Type B pancreatic cell (in vitro differentiated cells): ENCODE results near the gene PYHIN1. TPM values are rescaled to one million over a fixed set of nuclear protein-coding genes. Genes with fewer than 3 reads are reported as not detected.

Experiments used
- DNase-seq: peaks from one replicate; pipeline ENCODE4 v3.0.0; 2021; ENCODE audit warnings: mixed read lengths; ENCODE audit not compliant: unreplicated experiment; ENCODE audit errors: extremely low spot score
- H3K27ac Mint-ChIP-seq: 2 replicates; pipeline ENCODE4 v1.8.0; 2021; ENCODE audit warnings: mild to moderate bottlenecking, mixed read lengths
- H3K27me3 Mint-ChIP-seq: 2 replicates; pipeline ENCODE4 v1.8.0; 2021; ENCODE audit warnings: mixed read lengths
- H3K36me3 Mint-ChIP-seq: 2 replicates; pipeline ENCODE4 v1.8.0; 2021; ENCODE audit warnings: mixed read lengths
- H3K4me1 Mint-ChIP-seq: one replicate; pipeline ENCODE4 v1.8.0; 2021; ENCODE audit warnings: mixed read lengths; ENCODE audit not compliant: unreplicated experiment
- H3K4me3 Mint-ChIP-seq: 2 replicates; pipeline ENCODE4 v1.8.0; 2021; ENCODE audit warnings: mild to moderate bottlenecking, mixed read lengths
- H3K9me3 Mint-ChIP-seq: 2 replicates; pipeline ENCODE4 v1.8.0; 2021; ENCODE audit warnings: mixed read lengths
- long read RNA-seq: library from polyadenylated mRNA; unstranded; transcript quantifications from one replicate; pipeline ENCODE4 v2.0.0, GENCODE V29; 2020
- total RNA-seq: library from RNA; stranded (reverse); gene quantifications from 2 replicates; pipeline ENCODE4 v1.2.1, GENCODE V29; 2021; ENCODE audit warnings: low replicate concordance
- TF ChIP-seq, protein P1 (sequence below): fragments of 200-600 bp; sonication (generic); conservative IDR thresholded peaks from 2 replicates; pipeline ENCODE4 v1.5.0; 2021; ENCODE audit warnings: antibody characterized with exemption, mild to moderate bottlenecking

The PYHIN1 gene
- total RNA-seq = 1.0 and 2.9 TPM in 2 replicates
- long read RNA-seq, partial matches to known transcripts = 1 of 3 reads
- long read RNA-seq, other reads (novel, unspliced or antisense) = 1 of 3 reads

DNA sequence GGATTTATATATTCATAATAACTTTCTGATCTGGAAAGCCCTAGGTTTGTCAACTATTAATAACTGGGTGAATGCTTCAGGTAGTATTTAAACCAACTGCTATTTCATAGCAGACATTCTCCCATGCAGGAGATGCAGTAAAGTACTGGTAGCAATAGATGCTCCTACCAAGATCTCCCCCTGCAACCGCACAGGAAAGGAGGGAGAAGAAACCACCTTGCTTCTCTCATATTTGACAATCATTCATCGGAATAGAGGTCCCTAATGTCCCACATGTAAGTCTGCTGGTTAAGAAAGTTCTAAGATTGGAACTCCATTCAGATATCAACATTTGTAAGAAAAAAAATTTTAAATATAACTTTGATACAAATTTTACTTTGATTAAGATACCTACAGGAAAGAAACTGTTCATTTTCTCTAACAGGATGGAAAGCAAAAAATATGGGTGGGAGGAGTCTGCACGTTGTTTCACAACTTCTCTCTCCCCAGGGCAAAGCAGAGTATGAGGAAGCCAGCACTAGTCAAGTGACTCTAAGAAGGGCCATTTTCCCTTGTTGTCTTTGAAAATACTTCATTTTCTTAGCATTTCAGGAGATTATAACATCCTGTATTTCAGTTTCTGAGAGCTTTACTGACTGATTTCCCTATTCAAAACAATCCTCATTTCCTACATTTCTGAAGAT is at the start of gene PYHIN1:
PYHIN1 (plus strand) TSS at position 498 of the 683 bp plus-strand sequence. CDS start 5,359 bp downstream, outside the sequence.
- no peak for DNase-seq
- H3K36me3 Mint-ChIP-seq = no peaks in the 10 kb centered on the region
- H3K27ac Mint-ChIP-seq = peak within 1 kb of the TSS; percentile 82
- TF ChIP-seq, protein P1, sequence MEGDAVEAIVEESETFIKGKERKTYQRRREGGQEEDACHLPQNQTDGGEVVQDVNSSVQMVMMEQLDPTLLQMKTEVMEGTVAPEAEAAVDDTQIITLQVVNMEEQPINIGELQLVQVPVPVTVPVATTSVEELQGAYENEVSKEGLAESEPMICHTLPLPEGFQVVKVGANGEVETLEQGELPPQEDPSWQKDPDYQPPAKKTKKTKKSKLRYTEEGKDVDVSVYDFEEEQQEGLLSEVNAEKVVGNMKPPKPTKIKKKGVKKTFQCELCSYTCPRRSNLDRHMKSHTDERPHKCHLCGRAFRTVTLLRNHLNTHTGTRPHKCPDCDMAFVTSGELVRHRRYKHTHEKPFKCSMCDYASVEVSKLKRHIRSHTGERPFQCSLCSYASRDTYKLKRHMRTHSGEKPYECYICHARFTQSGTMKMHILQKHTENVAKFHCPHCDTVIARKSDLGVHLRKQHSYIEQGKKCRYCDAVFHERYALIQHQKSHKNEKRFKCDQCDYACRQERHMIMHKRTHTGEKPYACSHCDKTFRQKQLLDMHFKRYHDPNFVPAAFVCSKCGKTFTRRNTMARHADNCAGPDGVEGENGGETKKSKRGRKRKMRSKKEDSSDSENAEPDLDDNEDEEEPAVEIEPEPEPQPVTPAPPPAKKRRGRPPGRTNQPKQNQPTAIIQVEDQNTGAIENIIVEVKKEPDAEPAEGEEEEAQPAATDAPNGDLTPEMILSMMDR = no peak
- H3K27me3 Mint-ChIP-seq = no peaks in the 10 kb centered on the region
- H3K4me1 Mint-ChIP-seq = no peaks in the 10 kb centered on the region
- peak within 1 kb of the TSS; percentile 39 for H3K4me3 Mint-ChIP-seq
- H3K9me3 Mint-ChIP-seq = peaks cover 6% of the 10 kb centered on the region

DNA sequence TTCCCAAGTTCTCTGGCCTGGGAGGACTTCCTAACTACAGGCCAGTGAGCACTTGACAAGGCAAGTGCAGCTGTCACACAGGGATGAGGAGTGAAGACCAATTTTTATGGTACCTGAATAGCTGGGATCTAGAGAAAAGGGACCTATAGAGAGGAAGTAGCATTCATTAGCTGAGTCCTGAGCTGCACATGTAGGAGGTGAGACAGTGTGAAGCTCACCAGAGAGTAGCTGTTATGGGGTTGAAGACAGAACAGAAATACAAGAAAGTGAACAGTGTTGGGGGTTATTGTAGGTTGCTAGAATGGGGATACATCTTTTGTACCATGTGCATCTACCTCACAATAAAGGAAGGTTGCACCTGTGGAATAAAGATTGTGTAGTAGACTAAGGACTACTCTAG is 37.7 kb upstream of the PYHIN1 start:
- no peak for DNase-seq
- Mint-ChIP-seq H3K27me3 (no peaks in the 10 kb centered on the region), H3K27ac (no peak overlapping the region), H3K36me3 (no peaks in the 10 kb centered on the region), H3K9me3 (no peaks in the 10 kb centered on the region), H3K4me1 (no peaks in the 10 kb centered on the region), H3K4me3 (no peak overlapping the region)
- TF ChIP-seq, protein P1 = no peak

DNA sequence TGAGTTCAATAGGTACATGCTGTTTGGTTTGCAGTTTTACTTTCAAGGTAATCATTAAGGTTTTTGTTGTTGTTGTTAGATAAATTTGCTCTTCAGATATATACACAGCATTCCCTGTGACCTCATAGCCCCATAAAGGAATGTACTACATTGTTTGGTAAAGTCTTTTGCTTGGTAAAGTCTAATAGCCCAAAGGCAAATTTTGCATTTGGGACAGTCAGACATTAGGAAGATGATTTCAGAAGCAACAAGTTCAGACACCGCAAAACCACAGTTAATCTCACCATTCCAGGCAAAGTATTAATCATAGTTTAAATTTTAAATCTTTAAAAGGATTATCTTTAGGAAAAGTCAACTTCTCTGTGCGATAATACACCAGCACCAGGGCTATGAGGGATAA is 32.6 kb upstream of the PYHIN1 start:
- Mint-ChIP-seq H3K4me3 (no peak overlapping the region), H3K4me1 (no peaks in the 10 kb centered on the region), H3K9me3 (no peaks in the 10 kb centered on the region), H3K27me3 (no peaks in the 10 kb centered on the region), H3K36me3 (no peaks in the 10 kb centered on the region), H3K27ac (no peak overlapping the region)
- TF ChIP-seq, protein P1 = no peak
- DNase-seq = no peak

DNA sequence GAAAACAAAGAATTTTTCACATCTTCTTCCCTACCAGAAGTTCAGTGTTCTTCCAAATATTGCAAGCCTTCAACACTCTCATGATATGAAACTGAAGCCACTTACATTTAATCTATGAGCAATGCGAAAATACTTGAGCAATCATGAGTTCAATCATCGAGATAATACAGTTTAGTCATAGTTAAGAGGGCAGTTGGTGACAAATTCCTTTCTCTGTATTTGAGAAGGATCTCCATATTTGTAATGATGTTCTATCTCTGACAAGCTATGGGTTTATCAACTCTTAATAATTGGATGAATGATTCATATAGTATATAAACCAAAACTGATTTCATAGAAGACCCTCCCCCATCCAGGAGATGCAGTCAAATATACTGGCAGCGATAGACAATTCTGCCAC is 29.7 kb upstream of the PYHIN1 start:
- TF ChIP-seq, protein P1 = no peak
- no peak for DNase-seq
- Mint-ChIP-seq H3K4me3 (no peak overlapping the region), H3K4me1 (no peaks in the 10 kb centered on the region), H3K36me3 (no peaks in the 10 kb centered on the region), H3K9me3 (no peaks in the 10 kb centered on the region), H3K27ac (no peak overlapping the region), H3K27me3 (no peaks in the 10 kb centered on the region)

DNA sequence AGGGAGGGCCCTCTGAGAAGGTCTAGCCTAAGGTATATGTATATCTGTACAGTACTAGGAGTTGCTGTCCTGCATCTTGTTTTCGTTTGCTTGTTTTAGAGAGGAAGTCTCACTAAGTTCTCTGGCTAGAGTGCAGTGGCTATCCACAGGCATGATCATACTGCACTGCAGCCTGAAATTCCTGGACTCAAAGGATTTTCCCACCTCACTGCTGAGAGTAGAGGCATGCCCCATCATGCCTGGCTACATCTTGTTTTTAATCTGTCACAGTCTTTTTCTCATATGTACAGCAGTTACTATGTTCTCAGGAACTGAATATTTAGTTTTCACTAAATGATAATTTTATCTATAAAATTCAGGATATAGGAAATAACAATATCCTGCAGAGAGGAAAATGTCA is 15.3 kb upstream of the PYHIN1 start:
- DNase-seq = no peak
- TF ChIP-seq, protein P1 = no peak
- Mint-ChIP-seq H3K4me3 (no peak overlapping the region), H3K36me3 (no peaks in the 10 kb centered on the region), H3K27me3 (no peaks in the 10 kb centered on the region), H3K9me3 (no peaks in the 10 kb centered on the region), H3K27ac (no peak overlapping the region), H3K4me1 (no peaks in the 10 kb centered on the region)
